Measurements from ENCODE around the gene AARS1.
"Not testable (repeated sequence)": the region's sequence is repeated elsewhere in the genome, so short reads cannot be mapped to it uniquely, and the experiment has no call there.

Gene AARS1

GRCh38 chr16:70224645-70225044 is 64.7 kb downstream of the AARS1 start:
- not testable (repeated sequence) for DNase-seq (ENCODE audit: low read depth in 3 of 3)

- DNase-seq (ENCODE audit: low read depth in 3 of 3) = not testable (repeated sequence)
Measured at GRCh38 chr16:70223971-70224513, 65.3 kb downstream of the AARS1 start.

- DNase-seq (ENCODE audit: low read depth in 3 of 3) = not testable (repeated sequence)
Measured at GRCh38 chr16:70223216-70223615, 66.1 kb downstream of the AARS1 start.

- DNase-seq (ENCODE audit: low read depth in 3 of 3) = not testable (repeated sequence)
Measured at GRCh38 chr16:70222574-70222973, 66.7 kb downstream of the AARS1 start.

GRCh38 chr16:70218586-70218985 is 70.7 kb downstream of the AARS1 start:
- not testable (repeated sequence) for DNase-seq (ENCODE audit: low read depth in 3 of 3)

GRCh38 chr16:70206382-70206781 is 82.9 kb downstream of the AARS1 start:
- DNase-seq (ENCODE audit: low read depth in 3 of 3) = not testable (repeated sequence)

- not testable (repeated sequence) for DNase-seq (ENCODE audit: low read depth in 3 of 3)
Measured at GRCh38 chr16:70204668-70205405, 84.5 kb downstream of the AARS1 start.

GRCh38 chr16:70204010-70204409 is 85.3 kb downstream of the AARS1 start:
- DNase-seq (ENCODE audit: low read depth in 3 of 3) = not testable (repeated sequence)

- DNase-seq (ENCODE audit: low read depth in 3 of 3) = not testable (repeated sequence)
Measured at GRCh38 chr16:70203508-70203907, 85.8 kb downstream of the AARS1 start.
